ENCODE measurements around the gene DHX34.
"Not testable (repeated sequence)": the region's sequence is repeated elsewhere in the genome, so short reads cannot be mapped to it uniquely, and the experiment has no call there.

- TF ChIP-seq, protein P1, sequence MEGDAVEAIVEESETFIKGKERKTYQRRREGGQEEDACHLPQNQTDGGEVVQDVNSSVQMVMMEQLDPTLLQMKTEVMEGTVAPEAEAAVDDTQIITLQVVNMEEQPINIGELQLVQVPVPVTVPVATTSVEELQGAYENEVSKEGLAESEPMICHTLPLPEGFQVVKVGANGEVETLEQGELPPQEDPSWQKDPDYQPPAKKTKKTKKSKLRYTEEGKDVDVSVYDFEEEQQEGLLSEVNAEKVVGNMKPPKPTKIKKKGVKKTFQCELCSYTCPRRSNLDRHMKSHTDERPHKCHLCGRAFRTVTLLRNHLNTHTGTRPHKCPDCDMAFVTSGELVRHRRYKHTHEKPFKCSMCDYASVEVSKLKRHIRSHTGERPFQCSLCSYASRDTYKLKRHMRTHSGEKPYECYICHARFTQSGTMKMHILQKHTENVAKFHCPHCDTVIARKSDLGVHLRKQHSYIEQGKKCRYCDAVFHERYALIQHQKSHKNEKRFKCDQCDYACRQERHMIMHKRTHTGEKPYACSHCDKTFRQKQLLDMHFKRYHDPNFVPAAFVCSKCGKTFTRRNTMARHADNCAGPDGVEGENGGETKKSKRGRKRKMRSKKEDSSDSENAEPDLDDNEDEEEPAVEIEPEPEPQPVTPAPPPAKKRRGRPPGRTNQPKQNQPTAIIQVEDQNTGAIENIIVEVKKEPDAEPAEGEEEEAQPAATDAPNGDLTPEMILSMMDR (tag by site-specific recombination; IDR thresholded peaks at IDR 0.05): not testable (repeated sequence)
- TF ChIP-seq ZNF571 (tag by site-specific recombination; IDR thresholded peaks at IDR 0.05); ZNF341 (tag by site-specific recombination; IDR thresholded peaks at IDR 0.05; ENCODE audit: low read depth); GFI1B (tag by site-specific recombination; IDR thresholded peaks at IDR 0.05); ZNF654 (tag by site-specific recombination; IDR thresholded peaks at IDR 0.05; ENCODE audit: low read depth); YY1 (tag by site-specific recombination; IDR thresholded peaks at IDR 0.05): not testable (repeated sequence)
Measured at GRCh38 chr19:47365455-47365854, 16.3 kb downstream of the DHX34 start.
